ENCODE data around the gene ZBTB46.
A peak's percentile ranks its signal among the peaks of the same experiment; 100 is the strongest.

- no peak for TF ChIP-seq CTCF (IDR thresholded peaks at IDR 0.05 in 8 of 11, conservative IDR thresholded peaks at IDR 0.05 in 3 of 11)
- no peak for TF ChIP-seq POLR2A (IDR thresholded peaks at IDR 0.05)
- peak; percentile 71 to 85 (median 84) for TF ChIP-seq POLR2AphosphoS5 (IDR thresholded peaks at IDR 0.05)
Observed at GRCh38 chr20:63772781-63773518, 58.1 kb downstream of the ZBTB46 start.

All from spleen (tissue), 7 donors.